Breast epithelium (tissue), 3 donors: Measurements from ENCODE around the gene RCSD1.

Experiments
- POLR2A ChIP-seq: fragments of 450-650 bp; IDR thresholded peaks from one replicate; pipeline ENCODE4 v1.6.1; 2016; ENCODE audit warnings: antibody characterized with exemption, mild to moderate bottlenecking, moderate library complexity
- TF ChIP-seq, protein P1 (sequence below), 3 donors: fragments of 450-650 bp; IDR thresholded peaks; one replicate each; pipeline ENCODE4 v1.5.1; 2016 to 2017; ENCODE audit warnings: antibody characterized with exemption in 3 of 3, mild to moderate bottlenecking in 3 of 3, moderate library complexity in 3 of 3

DNA sequence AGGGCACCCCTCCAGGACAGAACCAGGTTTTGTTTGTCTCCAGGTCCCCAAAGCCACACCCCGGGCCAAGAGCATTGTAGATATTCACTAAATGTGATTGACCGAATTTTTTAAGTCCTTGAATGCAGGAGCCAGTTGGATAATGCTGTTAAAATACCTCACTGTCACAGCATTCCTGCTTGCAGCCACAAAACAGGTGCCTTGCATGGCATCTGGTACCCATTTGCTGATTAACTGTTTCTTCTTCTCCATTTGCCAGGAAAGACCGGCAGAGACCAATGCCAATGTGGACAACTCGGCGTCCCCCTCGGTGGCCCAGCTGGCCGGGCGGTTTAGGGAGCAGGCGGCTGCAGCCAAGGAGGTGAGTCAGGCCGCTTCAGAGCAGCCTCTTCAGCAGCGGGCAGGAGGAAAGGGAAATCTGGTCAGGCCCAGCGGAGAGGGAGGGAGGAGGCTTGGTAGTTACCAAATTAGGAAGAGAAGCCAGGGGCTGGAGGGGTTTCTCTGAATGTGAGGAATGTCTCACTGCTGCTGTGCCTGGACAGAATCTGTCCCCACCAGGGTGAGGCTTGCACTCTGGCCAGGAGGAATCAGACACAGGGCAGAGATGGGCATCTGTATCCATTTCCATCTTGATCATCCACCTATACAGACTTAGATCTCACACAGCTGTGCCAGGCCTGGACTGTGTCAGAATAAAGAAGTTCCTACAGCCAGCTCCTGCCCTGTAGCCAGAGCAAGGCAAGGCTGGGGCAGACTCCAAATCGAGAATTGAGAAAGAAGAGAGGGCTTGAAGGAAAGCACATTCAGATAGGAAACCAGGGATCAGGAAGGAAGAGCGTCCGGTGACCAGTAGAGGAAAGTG lies 53.8 kb downstream of the RCSD1 start:
- TF ChIP-seq, protein P1, sequence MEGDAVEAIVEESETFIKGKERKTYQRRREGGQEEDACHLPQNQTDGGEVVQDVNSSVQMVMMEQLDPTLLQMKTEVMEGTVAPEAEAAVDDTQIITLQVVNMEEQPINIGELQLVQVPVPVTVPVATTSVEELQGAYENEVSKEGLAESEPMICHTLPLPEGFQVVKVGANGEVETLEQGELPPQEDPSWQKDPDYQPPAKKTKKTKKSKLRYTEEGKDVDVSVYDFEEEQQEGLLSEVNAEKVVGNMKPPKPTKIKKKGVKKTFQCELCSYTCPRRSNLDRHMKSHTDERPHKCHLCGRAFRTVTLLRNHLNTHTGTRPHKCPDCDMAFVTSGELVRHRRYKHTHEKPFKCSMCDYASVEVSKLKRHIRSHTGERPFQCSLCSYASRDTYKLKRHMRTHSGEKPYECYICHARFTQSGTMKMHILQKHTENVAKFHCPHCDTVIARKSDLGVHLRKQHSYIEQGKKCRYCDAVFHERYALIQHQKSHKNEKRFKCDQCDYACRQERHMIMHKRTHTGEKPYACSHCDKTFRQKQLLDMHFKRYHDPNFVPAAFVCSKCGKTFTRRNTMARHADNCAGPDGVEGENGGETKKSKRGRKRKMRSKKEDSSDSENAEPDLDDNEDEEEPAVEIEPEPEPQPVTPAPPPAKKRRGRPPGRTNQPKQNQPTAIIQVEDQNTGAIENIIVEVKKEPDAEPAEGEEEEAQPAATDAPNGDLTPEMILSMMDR (IDR thresholded peaks at IDR 0.05): no peak
- TF ChIP-seq POLR2A: no peak
